ENCODE data around the gene FNIP2. TPM values are rescaled to one million over a fixed set of nuclear protein-coding genes. Genes with fewer than 3 reads are reported as not detected.

The FNIP2 gene
- total RNA-seq, 1 experiment from 2014 or later = 16.1 TPM

- no peak overlapping the region for H3K27ac ChIP-seq (ENCODE audit: low read depth, low read length, poor library complexity, severe bottlenecking)
- POLR2A ChIA-PET (ENCODE audit: low non-redundant PET) = no interaction called here
- TF ChIP-seq CTCF (conservative IDR thresholded peaks at IDR 0.05; ENCODE audit: low read depth, low read length) (no peak), EZH2 (IDR thresholded peaks at IDR 0.05; ENCODE audit: borderline replicate concordance, low read depth, low read length, poor library complexity, severe bottlenecking) (no peak)
- no peaks in the 10 kb centered on the region for H3K36me3 ChIP-seq (ENCODE audit: insufficient read depth, low read length, poor library complexity, severe bottlenecking)
- H3K4me1 ChIP-seq (ENCODE audit: insufficient read depth, low read length, poor library complexity, severe bottlenecking) = no peaks in the 10 kb centered on the region
- CTCF ChIA-PET = no interaction called here
- no peaks in the 10 kb centered on the region for H3K9me3 ChIP-seq (ENCODE audit: low read depth, low read length, poor library complexity, severe bottlenecking)
- H3K4me3 ChIP-seq (ENCODE audit: low read depth, low read length, poor library complexity, severe bottlenecking) = no peak overlapping the region
- intact Hi-C loops (cut with micrococcal nuclease; ENCODE audit: unreplicated experiment) = no loop called here
- BruUV-seq (replicated peaks) = no TSS peak
- no peaks in the 10 kb centered on the region for H3K27me3 ChIP-seq (replicated peaks; ENCODE audit: insufficient read depth, low read depth, low read length, poor library complexity)
- no peak for DNase-seq (ENCODE audit: low spot score)
Measured at GRCh38 chr4:158940271-158940670, 171.4 kb downstream of the FNIP2 start.

GRCh38 chr4:158941321-158941720, 172.5 kb downstream of the FNIP2 start:
- no peak for DNase-seq (ENCODE audit: low spot score)
- ChIA-PET CTCF (no interaction called here), POLR2A (ENCODE audit: low non-redundant PET) (no interaction called here)
- no peak for TF ChIP-seq EZH2 (IDR thresholded peaks at IDR 0.05; ENCODE audit: borderline replicate concordance, low read depth, low read length, poor library complexity, severe bottlenecking)
- TF ChIP-seq CTCF (conservative IDR thresholded peaks at IDR 0.05; ENCODE audit: low read depth, low read length) = no peak
- no peak overlapping the region for H3K4me3 ChIP-seq (ENCODE audit: low read depth, low read length, poor library complexity, severe bottlenecking)
- H3K9me3 ChIP-seq (ENCODE audit: low read depth, low read length, poor library complexity, severe bottlenecking) = no peaks in the 10 kb centered on the region
- no peaks in the 10 kb centered on the region for H3K27me3 ChIP-seq (replicated peaks; ENCODE audit: insufficient read depth, low read depth, low read length, poor library complexity)
- H3K27ac ChIP-seq (ENCODE audit: low read depth, low read length, poor library complexity, severe bottlenecking) = no peak overlapping the region
- H3K36me3 ChIP-seq (ENCODE audit: insufficient read depth, low read length, poor library complexity, severe bottlenecking) = no peaks in the 10 kb centered on the region
- no peaks in the 10 kb centered on the region for H3K4me1 ChIP-seq (ENCODE audit: insufficient read depth, low read length, poor library complexity, severe bottlenecking)
- no TSS peak for BruUV-seq (replicated peaks)
- intact Hi-C loops (cut with micrococcal nuclease; ENCODE audit: unreplicated experiment) = no loop called here

GRCh38 chr4:158941895-158942294, 173.1 kb downstream of the FNIP2 start:
- Histone ChIP-seq H3K27ac (ENCODE audit: low read depth, low read length, poor library complexity, severe bottlenecking) (no peak overlapping the region), H3K27me3 (replicated peaks; ENCODE audit: insufficient read depth, low read depth, low read length, poor library complexity) (no peaks in the 10 kb centered on the region), H3K9me3 (ENCODE audit: low read depth, low read length, poor library complexity, severe bottlenecking) (no peaks in the 10 kb centered on the region), H3K4me3 (ENCODE audit: low read depth, low read length, poor library complexity, severe bottlenecking) (no peak overlapping the region), H3K4me1 (ENCODE audit: insufficient read depth, low read length, poor library complexity, severe bottlenecking) (no peaks in the 10 kb centered on the region), H3K36me3 (ENCODE audit: insufficient read depth, low read length, poor library complexity, severe bottlenecking) (no peaks in the 10 kb centered on the region)
- ChIA-PET CTCF (no interaction called here), POLR2A (ENCODE audit: low non-redundant PET) (no interaction called here)
- intact Hi-C loops (cut with micrococcal nuclease; ENCODE audit: unreplicated experiment) = no loop called here
- no TSS peak for BruUV-seq (replicated peaks)
- DNase-seq (ENCODE audit: low spot score) = no peak
- TF ChIP-seq EZH2 (IDR thresholded peaks at IDR 0.05; ENCODE audit: borderline replicate concordance, low read depth, low read length, poor library complexity, severe bottlenecking) (no peak), CTCF (conservative IDR thresholded peaks at IDR 0.05; ENCODE audit: low read depth, low read length) (no peak)

Measured in A673 (cell line).